GM12892 (cell line): ENCODE results near the gene ANO4.

Source experiments
- POLR2A ChIP-seq: IDR thresholded peaks from 2 replicates; pipeline ENCODE4 v1.6.1; 2011; ENCODE audit warnings: low read depth, low read length, control low read depth
- POLR2AphosphoS5 ChIP-seq: IDR thresholded peaks from 2 replicates; pipeline ENCODE4 v1.6.1; 2011; ENCODE audit warnings: low read depth, low read length, control low read depth
- TAF1 ChIP-seq: IDR thresholded peaks from 2 replicates; pipeline ENCODE4 v1.6.1; 2011; ENCODE audit warnings: low read depth, mild to moderate bottlenecking, control low read depth, low read length, borderline replicate concordance

- no peak for TF ChIP-seq TAF1
- TF ChIP-seq POLR2AphosphoS5 = no peak
- TF ChIP-seq POLR2A = no peak
These were observed 159.5 kb downstream of the ANO4 start for GRCh38 chr12:100954118-100954517.
